NCI-H2107 treated with DMSO at 0.1 percent for 48 hours (cell line): ENCODE measurements around the gene KIF1A.

Experiments used
- DNase-seq: peaks from one replicate; lab custom pipeline; 2025; ENCODE audit not compliant: unreplicated experiment; lab: John Stamatoyannopoulos, UW

The KIF1A gene

DNA sequence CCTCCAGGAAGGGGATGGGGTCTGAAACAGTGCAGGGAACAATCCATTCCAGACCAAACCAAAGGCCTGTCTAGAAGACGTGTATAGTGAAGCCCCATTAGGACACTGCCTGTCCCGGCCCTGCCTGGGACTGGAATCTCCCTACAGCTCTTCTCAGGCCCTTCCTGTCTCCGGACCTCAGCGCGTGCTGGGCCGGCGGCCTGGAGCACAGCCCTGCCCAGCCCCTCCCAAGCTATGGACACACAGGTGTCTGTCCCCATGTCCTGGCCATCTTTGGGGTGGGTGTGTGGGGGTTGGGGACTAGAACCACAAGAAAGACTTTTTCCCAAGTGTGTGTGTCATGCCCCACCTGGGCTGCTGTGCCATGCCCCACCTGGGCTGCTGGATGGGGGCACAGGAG lies 51.8 kb downstream of the KIF1A start:
- no peak for DNase-seq

DNA sequence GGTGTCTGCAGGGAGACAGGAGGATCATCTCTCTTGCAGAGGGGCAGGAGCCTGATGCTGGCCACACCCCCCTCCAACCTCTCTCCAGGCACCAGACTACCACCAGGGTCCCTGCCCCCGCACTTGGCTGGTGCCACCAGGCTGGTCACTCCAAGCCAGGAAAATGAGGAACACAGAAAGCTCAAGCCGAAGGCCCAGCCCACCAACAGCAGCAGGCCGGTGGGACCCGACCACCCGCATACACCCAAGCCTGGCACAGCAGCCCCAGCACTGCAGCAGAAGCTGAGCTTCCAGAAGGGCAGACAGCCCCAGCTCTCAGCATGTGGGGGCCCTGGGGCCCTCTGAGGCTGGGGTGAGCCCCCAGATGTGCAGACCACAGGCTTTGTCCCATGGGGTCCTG lies 52.7 kb downstream of the KIF1A start:
- DNase-seq: no peak

DNA sequence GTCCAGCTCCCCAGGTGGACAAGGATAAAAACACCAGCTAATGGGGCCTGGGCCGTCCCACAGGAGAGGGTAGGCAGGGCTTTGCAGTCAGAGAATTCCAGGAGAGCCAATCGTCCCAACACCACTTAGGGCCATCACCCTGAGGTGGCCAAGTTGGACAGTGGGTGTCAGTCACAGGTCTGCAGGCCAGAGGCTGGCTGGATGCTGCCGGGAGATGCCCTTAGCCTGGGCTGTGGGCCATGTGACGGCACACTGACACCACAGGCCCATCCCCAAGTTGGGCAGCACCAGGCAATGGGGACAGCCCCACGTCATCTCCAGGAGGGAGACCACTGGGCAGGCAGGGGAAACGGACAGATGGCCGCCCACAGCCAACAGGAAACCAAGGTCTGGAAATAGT lies 53.9 kb downstream of the KIF1A start:
- no peak for DNase-seq

DNA sequence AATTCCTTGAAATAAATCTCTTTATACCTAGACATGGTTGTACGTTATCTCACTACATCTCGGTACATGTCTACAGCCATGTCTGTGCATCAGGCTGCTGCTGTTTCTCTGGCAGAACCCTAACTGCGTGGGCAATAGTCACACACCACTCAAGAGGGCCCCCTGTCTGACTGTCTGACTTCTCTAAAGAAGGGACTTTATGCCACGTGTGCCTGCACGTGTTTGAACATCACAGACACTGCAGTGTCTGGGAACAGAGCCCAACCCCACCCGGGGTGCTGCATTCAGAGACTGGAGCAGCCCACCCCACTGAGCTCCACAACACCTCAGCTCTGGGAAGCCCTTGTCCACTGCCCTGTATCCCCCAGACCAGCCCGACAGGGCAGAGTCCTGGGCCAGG lies 55.0 kb downstream of the KIF1A start:
- no peak for DNase-seq

DNA sequence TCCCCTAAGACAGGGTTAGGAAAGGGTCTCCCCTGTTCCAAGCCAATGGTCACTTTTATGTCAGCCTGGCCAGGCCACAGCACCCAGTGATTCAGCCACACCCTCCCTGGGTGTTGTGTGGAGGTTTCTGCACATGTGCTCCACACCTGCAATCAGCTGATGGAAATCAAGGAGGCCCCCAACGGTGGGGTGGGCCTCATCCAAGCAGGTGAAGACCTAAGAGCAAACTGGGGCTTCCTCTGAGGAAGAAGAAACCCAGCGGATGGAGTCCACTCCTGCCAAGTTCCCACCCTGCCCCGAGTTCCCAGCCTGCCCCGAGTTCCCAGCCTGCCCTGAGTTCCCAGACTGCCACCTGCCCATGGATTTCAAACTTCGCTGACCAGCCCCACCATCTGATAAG lies 55.4 kb downstream of the KIF1A start:
- no peak for DNase-seq

DNA sequence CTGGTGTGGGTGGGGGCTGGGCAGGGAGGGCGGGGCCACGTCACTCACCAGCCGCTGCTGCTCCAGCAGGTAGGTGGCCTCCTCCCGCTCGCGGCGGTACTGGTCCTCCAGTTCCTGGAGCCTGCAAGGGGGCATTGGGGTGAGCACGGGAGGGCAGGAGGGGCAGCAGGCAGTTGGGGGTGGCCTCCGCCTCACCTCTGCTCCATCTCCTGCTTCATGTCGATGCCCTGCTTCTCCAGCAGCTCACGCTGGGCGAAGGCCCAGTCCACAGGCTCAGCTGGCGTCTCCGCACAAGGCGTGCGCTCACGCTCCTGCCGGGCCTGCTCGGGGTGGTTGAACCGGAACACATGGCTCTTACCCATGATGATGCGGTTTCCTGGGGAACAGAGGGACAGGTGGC lies 57.0 kb downstream of the KIF1A start:
- no peak for DNase-seq

DNA sequence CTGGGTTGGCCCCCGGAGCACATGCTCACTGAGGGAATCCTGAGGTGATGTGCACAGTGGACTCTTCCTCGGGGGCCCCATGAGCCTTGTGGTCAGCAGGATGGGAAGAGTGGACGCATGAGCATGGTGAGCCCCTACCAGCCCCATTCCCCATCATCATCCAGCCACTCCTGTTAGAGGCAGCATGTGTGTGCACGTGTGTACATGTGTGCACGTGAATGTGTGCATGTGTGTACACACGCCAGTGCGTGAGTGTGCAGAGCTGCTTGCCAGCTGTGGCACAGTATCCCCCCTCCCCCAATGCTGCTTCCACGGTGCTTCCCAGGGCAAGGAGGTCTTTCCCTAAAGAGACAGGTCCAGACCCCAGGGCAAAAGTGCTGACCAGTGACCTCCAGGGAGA lies 57.8 kb downstream of the KIF1A start:
- DNase-seq: no peak

DNA sequence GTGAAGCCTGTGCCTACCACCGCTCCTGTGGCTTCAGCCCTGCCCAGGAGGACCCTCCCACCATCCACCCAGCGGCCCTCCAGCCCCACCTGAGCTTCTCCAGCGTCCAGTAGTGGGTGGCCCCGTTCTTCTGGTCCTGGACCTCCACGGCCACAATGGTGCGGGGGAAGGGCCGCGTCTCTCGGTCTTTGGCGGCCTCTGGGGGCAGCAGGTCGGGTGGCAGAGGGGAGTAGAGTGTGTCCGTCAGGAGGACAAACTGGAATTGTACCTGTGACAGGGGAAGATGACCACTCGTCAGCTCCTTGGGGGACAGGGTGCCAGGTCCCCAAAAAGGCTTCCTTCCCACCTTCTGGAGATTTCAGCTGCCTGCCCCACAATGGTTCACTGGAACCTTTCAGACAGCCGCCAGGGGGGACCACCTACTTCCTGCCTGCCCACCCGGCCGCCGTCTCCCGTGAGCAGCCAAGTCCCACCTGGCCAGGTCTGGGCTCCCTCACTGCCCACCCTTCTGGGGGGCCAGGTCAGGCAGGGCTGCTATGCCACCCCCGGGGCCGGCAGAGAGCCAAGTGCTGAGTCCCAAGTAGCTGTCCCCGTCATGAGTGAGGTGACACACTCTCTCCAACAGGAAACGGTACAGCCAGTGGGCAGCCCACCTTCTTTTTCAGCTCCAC lies 59.3 kb downstream of the KIF1A start:
- no peak for DNase-seq

DNA sequence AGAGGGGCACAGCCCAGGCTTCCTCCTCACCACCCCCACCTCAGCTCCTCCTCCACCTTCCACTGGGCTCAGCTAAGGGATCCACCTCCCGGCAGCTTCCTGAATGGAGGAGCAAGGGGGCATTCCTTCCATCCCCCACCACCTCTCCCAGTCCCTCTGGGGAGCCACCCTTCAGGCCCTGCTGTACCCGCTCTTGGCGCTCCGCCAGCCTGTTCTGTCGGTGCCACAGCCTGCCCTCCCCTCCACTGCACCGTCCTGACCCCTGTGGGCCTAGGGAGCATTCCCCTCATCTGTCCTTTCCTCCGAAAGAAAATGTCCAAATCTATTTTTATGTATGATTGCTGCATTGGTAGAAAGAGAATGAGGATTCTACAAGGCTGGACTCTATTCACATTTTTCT lies 59.9 kb downstream of the KIF1A start:
- no peak for DNase-seq

DNA sequence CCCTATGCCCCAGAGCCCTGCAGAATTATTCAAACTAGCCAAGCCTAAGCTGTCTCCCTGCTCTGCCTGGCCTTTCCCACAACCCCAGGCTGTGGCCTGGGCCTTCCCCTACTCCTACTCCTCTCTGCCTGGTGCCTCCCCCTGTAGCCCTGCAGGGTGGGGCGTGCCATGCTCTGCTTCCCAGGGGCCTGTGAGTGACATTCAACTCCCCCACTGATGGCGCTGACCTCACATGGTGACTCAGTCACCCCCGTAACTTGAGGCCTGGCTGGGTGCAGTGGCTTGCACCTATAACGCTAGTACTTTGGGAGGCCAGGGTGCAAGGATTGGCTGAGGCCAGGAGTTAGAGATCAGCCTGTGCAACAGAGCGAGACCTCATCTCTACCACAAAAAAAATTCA lies 60.6 kb downstream of the KIF1A start:
- no peak for DNase-seq

DNA sequence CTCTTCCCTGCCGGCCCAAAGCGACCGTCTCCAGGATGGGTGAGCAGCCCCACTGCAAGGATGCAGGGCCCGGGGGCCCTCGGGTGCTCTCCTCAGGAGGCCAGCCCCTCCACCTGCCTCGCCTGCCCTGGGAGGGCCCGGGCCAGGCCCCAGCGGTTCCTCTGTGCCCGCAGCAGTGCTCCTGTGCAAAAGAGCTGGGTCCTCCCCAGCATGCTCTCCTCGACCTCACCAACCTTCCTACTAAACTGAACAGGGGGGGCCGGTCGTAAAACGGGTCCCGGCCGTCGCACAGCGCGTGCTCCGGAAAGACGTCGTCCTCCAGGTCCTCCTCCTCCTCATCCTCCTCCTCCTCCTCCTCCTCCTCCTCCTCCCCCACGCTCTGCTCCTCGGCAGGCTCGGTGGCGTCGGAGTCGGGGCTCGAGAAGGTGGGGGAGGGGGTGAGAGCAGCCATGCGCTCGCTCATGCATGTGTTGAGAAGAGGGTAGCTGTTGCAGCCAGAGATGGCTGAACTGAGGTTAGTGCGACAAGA lies 62.9 kb downstream of the KIF1A start:
- no peak for DNase-seq

DNA sequence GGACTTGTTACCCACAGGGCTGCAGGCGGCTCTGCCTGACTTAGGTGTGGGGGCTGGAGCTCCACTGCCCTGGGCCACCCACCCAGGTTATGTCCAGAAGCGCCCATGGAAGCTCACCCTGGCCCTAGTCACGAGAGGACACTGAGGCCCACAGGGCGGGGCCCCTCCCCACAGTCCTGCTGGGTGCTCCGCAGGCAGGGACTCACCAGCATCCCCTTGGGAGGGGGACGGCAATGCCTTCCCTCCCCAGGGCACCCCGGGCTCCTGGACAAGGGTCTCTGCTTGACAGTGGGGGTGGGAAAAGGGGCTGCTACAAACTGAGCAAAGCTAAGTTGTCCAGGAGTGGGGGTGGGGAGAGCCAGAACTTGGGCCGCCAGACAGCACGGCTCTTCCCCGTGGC lies 67.8 kb downstream of the KIF1A start:
- no peak for DNase-seq

DNA sequence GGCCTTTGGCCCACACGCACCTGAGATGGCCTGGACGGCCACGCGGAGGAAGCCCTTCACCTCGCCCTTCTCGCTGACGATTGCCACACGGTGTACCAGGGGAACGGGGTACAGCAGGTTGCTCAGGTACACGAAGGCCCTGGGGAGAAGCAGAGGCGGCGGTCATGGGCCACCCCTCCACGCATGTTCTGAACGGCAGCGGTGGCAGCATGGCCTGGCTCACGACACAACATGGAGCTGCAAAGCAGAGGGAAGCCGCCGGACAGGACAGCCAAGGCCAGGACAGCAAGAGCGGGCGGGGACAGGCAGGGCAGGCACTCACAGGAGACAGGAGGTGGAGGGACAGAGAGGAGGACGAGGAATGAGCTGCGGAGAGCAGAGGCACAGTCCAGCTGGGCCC lies 69.6 kb downstream of the KIF1A start:
- no peak for DNase-seq

DNA sequence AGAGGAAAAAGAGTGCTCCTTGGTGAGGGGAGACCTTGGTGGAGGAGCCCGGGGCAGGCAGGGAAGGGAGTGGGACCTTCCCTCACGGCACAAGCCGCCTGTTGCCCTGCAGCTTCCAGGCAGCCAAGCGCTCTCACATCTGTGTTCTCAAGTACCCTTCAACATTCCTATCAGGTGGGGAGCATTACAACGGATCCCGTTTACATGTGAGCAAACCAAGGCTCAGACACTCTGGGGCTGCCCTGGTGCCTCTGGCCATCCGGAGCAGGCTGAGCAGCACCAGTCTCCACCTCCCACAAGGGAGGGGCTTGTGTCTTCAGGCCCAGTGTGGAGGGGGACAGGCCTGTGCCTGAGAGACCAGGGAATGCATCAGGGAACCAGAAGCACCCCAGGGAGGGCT lies 70.5 kb downstream of the KIF1A start:
- DNase-seq: no peak

DNA sequence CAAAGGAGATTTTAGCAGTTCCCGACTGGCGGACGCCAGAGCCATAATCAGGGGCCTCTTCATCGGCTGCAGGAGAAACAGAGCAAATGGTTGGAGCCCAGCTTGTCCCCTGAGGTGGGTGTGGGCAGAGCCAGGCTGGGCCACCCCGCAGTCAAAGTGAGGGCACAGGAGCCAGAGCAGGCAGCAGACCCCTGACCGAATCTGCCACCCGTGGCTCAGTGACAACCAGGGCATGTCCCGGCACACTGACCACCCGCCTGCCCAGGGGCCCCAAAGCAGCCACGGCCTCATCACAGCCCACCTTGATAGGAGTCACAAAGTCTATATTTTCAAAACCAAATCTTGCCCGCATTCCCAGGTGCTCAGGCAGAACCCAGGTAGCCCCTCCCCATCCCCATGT lies 72.8 kb downstream of the KIF1A start:
- DNase-seq: no peak

DNA sequence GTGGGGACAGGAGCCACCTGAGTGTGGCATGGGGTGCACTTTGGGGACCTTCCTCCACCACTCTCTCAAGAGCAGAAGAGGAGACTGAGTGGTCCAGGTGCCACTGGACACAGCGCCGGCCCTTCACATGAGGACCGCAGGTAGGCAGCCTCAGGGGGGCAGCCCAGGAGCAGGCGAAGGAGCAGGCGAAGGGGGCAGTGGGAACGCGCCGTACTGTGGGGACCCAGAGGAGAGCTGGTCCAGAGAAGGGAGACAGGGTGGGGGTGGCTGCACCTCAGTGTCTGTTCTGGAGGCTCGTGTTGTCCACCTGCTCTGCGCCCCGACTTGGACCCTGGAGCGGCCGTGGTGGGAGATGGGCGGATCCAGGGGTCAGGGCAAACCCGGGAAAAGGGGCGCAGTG lies 73.3 kb downstream of the KIF1A start:
- DNase-seq: no peak

DNA sequence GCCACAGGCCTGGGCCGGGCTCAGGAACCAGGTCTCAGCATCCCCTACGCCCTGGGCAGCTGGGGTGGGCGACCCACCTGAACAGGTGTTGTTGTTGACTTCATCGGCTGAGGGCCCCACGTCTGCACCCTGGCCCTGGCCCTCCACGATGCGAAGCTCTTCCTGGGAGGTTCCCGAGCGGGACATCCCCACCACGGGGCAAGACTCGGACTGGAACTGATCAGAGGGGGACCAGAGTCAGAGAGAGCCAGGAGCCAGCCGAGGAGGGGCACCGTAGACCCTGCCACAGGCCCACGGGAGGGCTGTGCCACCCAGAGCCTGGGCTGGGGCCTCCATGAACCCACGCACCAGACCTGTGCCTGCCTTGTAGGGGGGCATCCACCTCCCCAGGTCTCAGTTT lies 74.1 kb downstream of the KIF1A start:
- DNase-seq: no peak

DNA sequence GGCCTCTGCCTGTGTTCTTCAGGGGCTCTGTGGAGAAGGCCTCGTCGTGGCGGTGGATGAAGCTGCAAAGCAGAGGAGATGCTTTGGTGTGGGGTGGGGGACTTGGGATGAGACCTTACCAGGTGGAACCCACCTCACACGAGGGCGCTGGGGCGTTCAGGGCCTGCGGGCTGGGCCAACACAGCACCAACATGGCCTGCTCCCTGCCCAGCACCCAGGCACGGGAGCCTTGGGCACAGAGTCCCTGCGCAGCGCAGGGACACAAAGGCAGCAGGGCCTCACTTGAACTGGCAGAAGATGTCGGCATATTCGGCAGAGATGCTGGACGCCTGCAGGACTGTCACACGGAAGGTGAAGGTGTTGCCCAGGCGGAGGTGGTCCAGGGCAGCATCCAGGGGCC lies 74.6 kb downstream of the KIF1A start:
- no peak for DNase-seq

DNA sequence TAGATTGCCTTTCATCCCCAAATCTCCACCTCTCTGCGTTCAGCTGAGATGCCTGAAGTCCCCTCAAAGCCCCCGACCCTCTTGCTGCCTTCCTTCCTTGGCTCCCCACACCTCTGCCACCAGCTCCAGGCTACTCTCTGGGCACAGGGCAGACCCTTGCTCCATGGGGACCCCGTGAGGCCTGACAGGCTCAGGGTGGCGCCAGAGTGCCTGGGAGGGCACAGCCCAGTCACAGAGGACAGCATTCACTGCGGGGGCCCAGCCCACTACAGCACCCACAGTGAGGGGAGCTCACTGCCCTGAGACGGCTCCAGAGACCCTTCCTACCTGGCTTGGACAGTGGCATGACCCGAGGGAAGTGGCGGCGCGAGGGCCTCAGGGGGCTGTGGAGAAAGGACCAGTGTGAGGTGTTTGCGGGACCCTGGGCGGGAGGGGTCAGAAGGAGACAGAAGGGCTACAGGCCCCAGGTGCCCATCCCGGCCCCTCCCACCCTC lies 77.4 kb downstream of the KIF1A start:
- DNase-seq: no peak

DNA sequence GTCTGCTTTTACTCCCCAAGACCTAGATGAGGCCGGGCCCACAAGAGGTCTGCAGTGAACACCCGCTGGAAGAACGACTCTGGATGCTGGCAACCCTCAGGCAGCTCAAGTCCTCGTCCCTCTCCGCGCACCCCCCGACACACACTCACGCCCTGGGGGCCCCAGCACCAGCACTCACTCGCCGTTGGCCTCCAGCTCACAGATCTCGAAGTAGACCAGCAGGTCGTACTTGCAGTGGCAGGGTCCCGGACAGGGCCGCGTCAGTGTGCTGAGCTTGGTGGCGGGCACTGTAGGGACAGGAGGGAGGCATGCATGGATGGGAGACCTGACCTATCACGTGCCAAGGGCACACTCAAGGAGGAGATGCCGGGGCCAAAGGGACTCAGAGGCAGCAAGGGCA lies 78.9 kb downstream of the KIF1A start:
- DNase-seq: no peak

DNA sequence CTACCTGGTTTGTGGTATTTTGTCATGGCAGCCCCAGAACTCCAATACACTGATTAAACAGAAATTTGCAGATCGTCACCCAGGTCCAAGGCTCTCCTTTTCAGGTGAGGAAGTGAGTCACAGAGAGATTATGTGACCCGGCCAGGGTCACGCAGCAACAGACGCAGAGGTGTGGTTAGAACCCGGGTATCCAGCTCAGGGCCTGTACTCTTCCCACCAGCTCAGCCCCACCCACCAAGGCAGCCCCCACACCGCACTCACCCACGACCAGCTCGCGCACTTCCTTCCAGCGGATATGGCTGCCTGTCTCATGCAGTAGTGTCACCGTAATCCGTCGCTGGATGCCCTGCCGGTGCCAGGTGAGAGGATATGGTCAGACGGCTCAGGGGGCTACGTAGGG lies 80.2 kb downstream of the KIF1A start:
- DNase-seq: no peak

DNA sequence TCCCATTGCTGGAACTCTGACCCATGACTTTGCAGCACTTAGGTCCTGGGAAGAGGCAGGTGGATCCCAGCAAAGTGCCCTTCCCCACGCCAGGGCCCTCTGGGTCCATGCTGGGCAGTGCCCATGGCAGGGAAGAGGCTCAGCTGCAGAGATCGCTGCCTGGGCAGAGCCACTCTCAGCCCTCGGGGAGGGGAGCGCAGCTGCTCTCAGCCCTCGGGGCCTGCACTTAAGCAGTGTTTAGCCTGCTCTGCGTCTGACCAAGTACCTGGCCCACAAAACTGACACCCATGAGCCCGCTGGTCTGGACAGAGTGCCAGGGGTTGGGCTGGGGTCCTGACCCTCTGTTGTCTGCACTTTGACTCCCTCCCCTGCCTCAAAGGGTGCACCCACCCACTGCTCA lies 82.1 kb downstream of the KIF1A start:
- DNase-seq: no peak

DNA sequence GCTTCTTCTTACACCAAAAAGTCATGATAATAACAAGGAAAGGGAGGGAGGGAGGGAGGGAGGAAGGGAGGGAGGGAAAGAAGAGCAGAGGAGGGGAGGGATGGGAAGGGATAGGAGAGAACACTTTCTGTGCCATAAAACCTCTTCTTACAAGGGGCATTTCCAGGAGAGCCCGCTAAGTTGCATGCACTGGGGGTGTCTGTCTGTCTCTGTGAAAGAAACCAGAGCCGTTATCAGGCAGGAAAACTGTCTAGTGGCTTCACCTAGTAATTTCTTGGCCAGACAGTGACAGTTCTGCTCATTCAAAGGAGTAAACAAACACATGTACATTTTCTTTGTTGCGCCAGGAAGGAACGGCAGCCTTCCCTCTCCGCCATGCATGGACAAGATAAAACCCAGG lies 82.5 kb downstream of the KIF1A start:
- DNase-seq: no peak
